Panc1 (cell line): ENCODE data around the gene DUSP1. TPM values are rescaled to one million over a fixed set of nuclear protein-coding genes. Genes with fewer than 3 reads are reported as not detected.

Experiments
- ATAC-seq: fragments of 200-7000 bp; cut with Tn5 transposase; 2 replicates; pipeline ENCODE4 v1.9.1; 2020; ENCODE audit warnings: mild to moderate bottlenecking, moderate library complexity
- BruUV-seq: library from RNA; stranded (reverse); fragments of 400-500 nt; replicated peaks from 2 replicates; lab custom pipeline; 2021; lab: Mats Ljungman, UMichigan
- CTCF ChIA-PET: fragments of 300-600 bp; sonication (Branson Sonifier 250); formaldehyde crosslinking; loops from one replicate; lab custom pipeline; 2022; ENCODE audit warnings: antibody characterized with exemption; lab: Charles Lee
- POLR2A ChIA-PET: fragments of 300-600 bp; sonication (Branson Sonifier 250); formaldehyde crosslinking; loops from one replicate; lab custom pipeline; 2022; ENCODE audit warnings: antibody characterized with exemption; lab: Charles Lee
- DNase-seq: peaks from one replicate; pipeline ENCODE4 v3.0.0-alpha.2; 2010; ENCODE audit warnings: low read depth, low spot score
- H3K27ac ChIP-seq: 2 replicates; pipeline ENCODE4 v1.5.1; 2011; ENCODE audit warnings: mild to moderate bottlenecking, low read length, inconsistent platforms
- H3K27me3 ChIP-seq: fragments of 200-500 bp; sonication (Bioruptor generic); 2 replicates; pipeline ENCODE4 v1.6.0; 2014; ENCODE audit warnings: low read length, inconsistent platforms; ENCODE audit not compliant: control insufficient read depth, insufficient read depth
- H3K36me3 ChIP-seq: fragments of 200-500 bp; sonication (Bioruptor generic); 2 replicates; pipeline ENCODE4 v1.5.1; 2014; ENCODE audit warnings: inconsistent platforms, mild to moderate bottlenecking, low read length, moderate library complexity; ENCODE audit not compliant: control insufficient read depth, insufficient read depth
- H3K4me1 ChIP-seq: 2 replicates; pipeline ENCODE4 v1.5.1; 2011; ENCODE audit warnings: inconsistent platforms, mild to moderate bottlenecking, low read length, moderate library complexity; ENCODE audit not compliant: control insufficient read depth, insufficient read depth
- H3K4me3 ChIP-seq, 2 experiments: 2 replicates each; pipeline ENCODE4 v1.5.1; 2011 to 2012; ENCODE audit warnings: low read depth in 2 of 2, low read length in 2 of 2, mild to moderate bottlenecking in 2 of 2, inconsistent platforms in 1 of 2, moderate library complexity in 1 of 2
- H3K9me3 ChIP-seq: fragments of 200-500 bp; sonication (Bioruptor generic); 2 replicates; pipeline ENCODE4 v1.5.1; 2014; ENCODE audit warnings: low read depth, mild to moderate bottlenecking, inconsistent platforms, low read length, moderate library complexity; ENCODE audit not compliant: control insufficient read depth, insufficient read depth
- POLR2AphosphoS5 ChIP-seq: IDR thresholded peaks from 2 replicates; pipeline ENCODE4 v1.6.1; 2012; ENCODE audit warnings: mild to moderate bottlenecking, low read depth, low read length, moderate library complexity
- SIN3A ChIP-seq: IDR thresholded peaks from 2 replicates; pipeline ENCODE4 v1.6.1; 2012; ENCODE audit warnings: low read depth, mild to moderate bottlenecking, low read length, moderate library complexity, borderline replicate concordance; ENCODE audit not compliant: insufficient read depth
- TCF7L2 ChIP-seq: IDR thresholded peaks from 2 replicates; pipeline ENCODE4 v1.6.1; 2011; ENCODE audit warnings: mild to moderate bottlenecking, low read depth, low read length, inconsistent platforms
- in situ Hi-C: cut with HindIII; loops from 2 replicates; pipeline ENCODE4 v1.10.0; 2016; ENCODE audit warnings: low sequenced_read_pairs, low pct_unique_long_range_greater_than_20kb
- intact Hi-C: fragments of 100-400 bp; cut with micrococcal nuclease; formaldehyde crosslinking; loops from one replicate; pipeline ENCODE4 v1.10.0; 2022; ENCODE audit not compliant: unreplicated experiment
- total RNA-seq: library from RNA; stranded (reverse); gene quantifications from one replicate; pipeline ENCODE4 v1.2.1, GENCODE V29; 2021; ENCODE audit not compliant: unreplicated experiment
- TF ChIP-seq, protein P1 (sequence below): fragments of 450-650 bp; IDR thresholded peaks from 2 replicates; pipeline ENCODE4 v1.5.1; 2017; ENCODE audit warnings: mild to moderate bottlenecking
- TF ChIP-seq, protein P2 (sequence below), 2 experiments: IDR thresholded peaks; 2 replicates each; pipeline ENCODE4 v1.6.1; 2011 to 2012; ENCODE audit warnings: low read depth in 2 of 2, control low read depth in 1 of 2, low read length in 1 of 2, mild to moderate bottlenecking in 1 of 2, moderate library complexity in 1 of 2; ENCODE audit not compliant: insufficient read depth in 1 of 2

Gene DUSP1
- total RNA-seq, 1 experiment from 2014 or later = 79.9 TPM

DNA sequence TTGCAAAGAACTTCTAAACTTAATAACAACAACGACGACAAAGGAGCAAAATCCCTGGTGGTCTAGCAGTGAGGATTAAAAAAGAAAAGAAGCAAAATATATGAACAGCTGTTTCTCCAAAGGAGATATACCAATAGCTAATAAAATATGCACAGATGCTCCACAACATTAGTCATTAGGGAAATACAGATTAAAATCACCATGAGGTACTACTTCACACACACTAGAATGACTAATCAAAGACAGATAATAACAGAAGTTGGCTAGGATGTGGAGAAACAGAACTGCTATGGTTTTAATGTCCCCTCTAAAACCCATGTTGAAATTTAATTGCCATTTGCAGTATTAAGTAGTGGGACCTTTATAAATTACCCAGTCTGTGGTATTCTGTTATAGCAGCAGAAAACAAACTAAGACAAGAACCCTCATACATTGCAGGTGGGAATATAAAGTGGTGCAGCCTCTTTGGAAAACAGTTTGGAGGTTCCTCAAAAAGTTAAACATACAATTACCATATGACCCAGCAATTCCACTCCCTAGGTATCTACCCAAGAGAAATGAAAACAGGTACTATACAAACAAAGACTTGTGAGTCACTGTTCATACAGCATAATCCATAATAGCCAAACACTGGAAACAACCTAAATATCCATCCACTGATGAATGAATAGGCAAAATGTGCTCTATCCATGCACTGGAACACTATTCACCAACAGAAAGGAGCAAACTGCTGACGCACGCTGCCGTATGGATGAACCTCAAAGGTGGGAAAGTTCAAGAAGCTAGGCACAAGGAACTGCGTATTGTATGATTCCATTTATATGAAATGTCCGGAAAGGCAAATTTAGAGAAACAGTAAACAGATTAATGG, 11.4 kb upstream of the DUSP1 start:
- no peaks in the 10 kb centered on the region for H3K36me3 ChIP-seq
- ATAC-seq (peak; percentile 91), DNase-seq (peak; percentile 77)
- BruUV-seq = no TSS peak
- intact Hi-C loops = no loop called here
- ChIA-PET CTCF (interaction anchor here (0.6 to 1.5 kb wide), 2 partner anchors 10 to 48 kb away, joined by 3 to 8 read pairs; no protein-coding TSS in a partner anchor), POLR2A (interaction anchor here (0.7 to 1.0 kb wide), 2 partner anchors 11 to 108 kb away, joined by 3 to 4 read pairs; partner anchors contain the start of gene DUSP1)
- TF ChIP-seq TCF7L2 = peak; percentile 80
- TF ChIP-seq, protein P1, sequence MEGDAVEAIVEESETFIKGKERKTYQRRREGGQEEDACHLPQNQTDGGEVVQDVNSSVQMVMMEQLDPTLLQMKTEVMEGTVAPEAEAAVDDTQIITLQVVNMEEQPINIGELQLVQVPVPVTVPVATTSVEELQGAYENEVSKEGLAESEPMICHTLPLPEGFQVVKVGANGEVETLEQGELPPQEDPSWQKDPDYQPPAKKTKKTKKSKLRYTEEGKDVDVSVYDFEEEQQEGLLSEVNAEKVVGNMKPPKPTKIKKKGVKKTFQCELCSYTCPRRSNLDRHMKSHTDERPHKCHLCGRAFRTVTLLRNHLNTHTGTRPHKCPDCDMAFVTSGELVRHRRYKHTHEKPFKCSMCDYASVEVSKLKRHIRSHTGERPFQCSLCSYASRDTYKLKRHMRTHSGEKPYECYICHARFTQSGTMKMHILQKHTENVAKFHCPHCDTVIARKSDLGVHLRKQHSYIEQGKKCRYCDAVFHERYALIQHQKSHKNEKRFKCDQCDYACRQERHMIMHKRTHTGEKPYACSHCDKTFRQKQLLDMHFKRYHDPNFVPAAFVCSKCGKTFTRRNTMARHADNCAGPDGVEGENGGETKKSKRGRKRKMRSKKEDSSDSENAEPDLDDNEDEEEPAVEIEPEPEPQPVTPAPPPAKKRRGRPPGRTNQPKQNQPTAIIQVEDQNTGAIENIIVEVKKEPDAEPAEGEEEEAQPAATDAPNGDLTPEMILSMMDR = no peak
- TF ChIP-seq SIN3A = no peak
- TF ChIP-seq, protein P2, sequence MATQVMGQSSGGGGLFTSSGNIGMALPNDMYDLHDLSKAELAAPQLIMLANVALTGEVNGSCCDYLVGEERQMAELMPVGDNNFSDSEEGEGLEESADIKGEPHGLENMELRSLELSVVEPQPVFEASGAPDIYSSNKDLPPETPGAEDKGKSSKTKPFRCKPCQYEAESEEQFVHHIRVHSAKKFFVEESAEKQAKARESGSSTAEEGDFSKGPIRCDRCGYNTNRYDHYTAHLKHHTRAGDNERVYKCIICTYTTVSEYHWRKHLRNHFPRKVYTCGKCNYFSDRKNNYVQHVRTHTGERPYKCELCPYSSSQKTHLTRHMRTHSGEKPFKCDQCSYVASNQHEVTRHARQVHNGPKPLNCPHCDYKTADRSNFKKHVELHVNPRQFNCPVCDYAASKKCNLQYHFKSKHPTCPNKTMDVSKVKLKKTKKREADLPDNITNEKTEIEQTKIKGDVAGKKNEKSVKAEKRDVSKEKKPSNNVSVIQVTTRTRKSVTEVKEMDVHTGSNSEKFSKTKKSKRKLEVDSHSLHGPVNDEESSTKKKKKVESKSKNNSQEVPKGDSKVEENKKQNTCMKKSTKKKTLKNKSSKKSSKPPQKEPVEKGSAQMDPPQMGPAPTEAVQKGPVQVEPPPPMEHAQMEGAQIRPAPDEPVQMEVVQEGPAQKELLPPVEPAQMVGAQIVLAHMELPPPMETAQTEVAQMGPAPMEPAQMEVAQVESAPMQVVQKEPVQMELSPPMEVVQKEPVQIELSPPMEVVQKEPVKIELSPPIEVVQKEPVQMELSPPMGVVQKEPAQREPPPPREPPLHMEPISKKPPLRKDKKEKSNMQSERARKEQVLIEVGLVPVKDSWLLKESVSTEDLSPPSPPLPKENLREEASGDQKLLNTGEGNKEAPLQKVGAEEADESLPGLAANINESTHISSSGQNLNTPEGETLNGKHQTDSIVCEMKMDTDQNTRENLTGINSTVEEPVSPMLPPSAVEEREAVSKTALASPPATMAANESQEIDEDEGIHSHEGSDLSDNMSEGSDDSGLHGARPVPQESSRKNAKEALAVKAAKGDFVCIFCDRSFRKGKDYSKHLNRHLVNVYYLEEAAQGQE (IDR thresholded peaks at IDR 0.05; ENCODE audit: insufficient read depth in 1 of 2, low read depth in 2 of 2, low read length in 1 of 2) = peak in 1 of 2 experiments; percentile 31; a peak in 1 of 4 replicates
- peak; percentile 86; the same call in 1 of the 2 replicates for TF ChIP-seq POLR2AphosphoS5
- peaks cover 58% of the 10 kb centered on the region for H3K4me1 ChIP-seq
- H3K4me3 ChIP-seq = peak overlapping the region in 1 of 2 experiments; percentile 23; a peak in 1 of 4 replicates
- no peaks in the 10 kb centered on the region for H3K9me3 ChIP-seq
- in situ Hi-C loops = no loop called here
- H3K27me3 ChIP-seq = no peaks in the 10 kb centered on the region
- H3K27ac ChIP-seq = peak overlapping the region; percentile 96

DNA sequence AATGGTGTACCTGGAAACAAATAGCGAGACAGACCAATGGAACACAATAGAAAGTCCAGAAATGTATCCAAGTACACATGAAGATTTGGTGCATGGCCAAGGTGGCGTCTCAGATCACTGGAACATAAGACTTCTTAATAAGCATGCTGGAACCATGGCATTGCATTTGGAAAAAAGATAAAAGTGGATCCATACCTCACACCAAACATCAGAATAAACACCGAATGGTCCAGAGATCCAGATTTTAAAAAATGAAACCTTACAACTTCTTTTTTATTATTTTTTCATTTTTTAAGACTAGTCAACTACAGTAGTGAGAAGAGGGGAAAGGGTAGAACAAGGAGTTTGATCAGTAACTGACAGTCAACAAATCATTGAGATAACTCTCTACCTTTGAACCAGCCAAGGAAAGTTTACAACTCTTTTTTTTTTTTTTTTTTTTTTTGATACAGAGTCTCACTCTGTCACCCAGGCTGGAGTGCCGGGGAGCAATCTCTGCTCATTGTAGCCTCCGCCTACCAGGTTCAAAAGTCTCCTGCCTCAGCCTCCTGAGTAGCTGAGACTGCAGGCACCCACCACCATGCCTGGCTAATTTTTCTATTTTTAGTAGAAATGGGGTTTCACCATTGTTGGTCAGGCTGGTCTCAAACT, 8.8 kb upstream of the DUSP1 start:
- BruUV-seq = no TSS peak
- no peaks in the 10 kb centered on the region for H3K27me3 ChIP-seq
- intact Hi-C loops (loop anchor here (5.0 to 10.0 kb wide), 2 partner anchors 77 to 125 kb away; no protein-coding TSS in a partner anchor), in situ Hi-C loops (no loop called here)
- TF ChIP-seq, protein P1 = no peak
- TF ChIP-seq, protein P2 (IDR thresholded peaks at IDR 0.05; ENCODE audit: insufficient read depth in 1 of 2, low read depth in 2 of 2, low read length in 1 of 2) = no peak
- TF ChIP-seq TCF7L2 (no peak), POLR2AphosphoS5 (no peak), SIN3A (no peak)
- H3K27ac ChIP-seq = peak overlapping the region; percentile 96
- H3K4me1 ChIP-seq = peaks cover 72% of the 10 kb centered on the region
- CTCF ChIA-PET = interaction anchor here (0.7 kb wide), 1 partner anchor 64 kb away, joined by 3 read pairs; no protein-coding TSS in a partner anchor
- ATAC-seq = no peak
- POLR2A ChIA-PET = interaction anchor here (0.6 to 0.7 kb wide), 2 partner anchors 9 to 66 kb away, joined by 7 read pairs; no protein-coding TSS in a partner anchor
- H3K9me3 ChIP-seq = no peaks in the 10 kb centered on the region
- DNase-seq = no peak
- H3K4me3 ChIP-seq = no peak overlapping the region
- no peaks in the 10 kb centered on the region for H3K36me3 ChIP-seq
